Cardiac septum (tissue), 1 donor: ENCODE measurements around the gene IDE. TPM values are rescaled to one million over a fixed set of nuclear protein-coding genes. Genes with fewer than 3 reads are reported as not detected.
"Not testable (repeated sequence)": the region's sequence is repeated elsewhere in the genome, so short reads cannot be mapped to it uniquely, and the experiment has no call there.

Source experiments
- DNase-seq: peaks from one replicate; pipeline ENCODE4 v3.0.0-alpha.2; 2020; ENCODE audit warnings: low spot score
- intact Hi-C: fragments of 100-400 bp; cut with DNase I; formaldehyde crosslinking; loops from one replicate; pipeline ENCODE4 v1.14.0; 2022
- total RNA-seq: library from RNA; stranded (reverse); fragmentation: NEBNext Ultra II Directional; extraction: Animal tissue kit (Norgen Biotek cat#: 25700); gene quantifications from one replicate; pipeline ENCODE4 v1.2.1, GENCODE V29; 2021
- donor health status: DM: no; HTN: no; CAD: no.

IDE gene
- total RNA-seq, 1 donor from 2014 or later: 44.4 TPM

GRCh38 chr10:92571649-92572048 lies 2.2 kb downstream of the IDE start:
- no peak for DNase-seq
- intact Hi-C loops: no loop called here

- intact Hi-C loops, DNase-seq: not testable (repeated sequence)
Measured at GRCh38 chr10:92569663-92570062, 4.2 kb downstream of the IDE start.

DNA sequence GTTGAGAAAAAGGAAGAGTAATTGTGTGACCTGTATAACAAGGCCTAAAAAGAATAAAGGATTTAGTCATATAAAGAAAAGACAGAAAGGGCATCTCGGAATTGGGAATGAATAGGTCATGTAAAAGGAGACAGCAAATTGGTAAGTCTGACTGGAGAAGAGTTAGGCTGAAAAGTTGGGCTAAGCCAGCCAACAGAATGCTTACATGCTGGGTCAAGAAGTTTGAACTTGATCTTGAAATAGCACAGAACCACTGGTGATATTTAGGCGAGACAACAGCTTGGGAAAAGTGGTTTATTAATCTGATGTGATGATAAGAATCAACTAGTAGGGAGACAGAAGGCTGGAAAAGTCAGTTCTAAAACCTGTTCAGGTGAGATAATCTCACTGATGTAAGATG lies 4.8 kb downstream of the IDE start:
- intact Hi-C loops: no loop called here
- no peak for DNase-seq

DNA sequence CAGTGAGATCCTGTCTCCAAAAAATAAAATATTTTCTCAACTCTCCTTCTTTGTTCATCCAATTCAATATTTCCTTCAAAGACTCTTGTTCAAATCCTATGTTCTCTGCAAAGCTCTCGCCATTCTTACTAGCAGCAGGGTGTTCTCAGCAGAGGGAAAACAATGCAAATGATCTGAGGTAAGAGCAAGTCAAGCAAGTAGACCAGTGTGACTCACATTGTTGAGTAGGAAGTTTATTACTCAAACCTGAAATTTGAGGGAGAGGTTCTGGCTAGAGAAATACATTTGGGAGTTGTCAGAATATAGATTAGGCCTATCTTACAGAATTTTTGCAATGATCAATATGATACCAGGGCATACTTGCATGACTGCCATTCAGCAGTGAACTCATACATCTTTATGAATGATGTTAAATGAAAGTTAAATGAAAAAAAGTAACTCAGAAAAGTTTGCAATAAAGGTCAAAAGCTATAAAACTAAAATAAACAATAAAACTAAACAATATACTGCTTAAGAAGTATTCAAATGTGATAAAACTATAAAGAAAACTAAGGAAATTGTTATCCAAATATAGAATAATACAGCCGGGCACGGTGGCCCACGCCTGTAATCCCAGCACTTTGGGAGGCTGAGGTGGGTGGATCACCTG lies 5.8 kb downstream of the IDE start:
- no peak for DNase-seq
- intact Hi-C loops: no loop called here

GRCh38 chr10:92562424-92562823 lies 11.5 kb downstream of the IDE start:
- DNase-seq: no peak
- intact Hi-C loops: no loop called here

DNA sequence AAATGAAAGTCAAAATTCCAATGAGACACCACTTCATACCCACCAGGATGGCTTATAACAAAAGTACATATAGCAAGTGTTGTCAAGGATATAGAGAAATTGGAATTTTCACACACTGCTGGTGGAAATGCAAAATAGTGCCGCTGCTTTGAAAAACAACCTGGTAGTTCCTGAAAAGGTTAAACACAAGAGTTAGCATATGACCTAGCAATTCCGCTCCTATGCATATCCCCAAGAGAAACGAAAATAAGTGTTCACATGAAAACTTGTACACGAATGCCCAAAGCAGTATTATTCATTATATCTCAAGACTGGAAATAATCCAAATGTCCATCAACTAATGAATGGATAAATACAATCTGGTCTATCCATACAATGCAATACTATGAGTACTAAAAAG lies 14.8 kb downstream of the IDE start:
- intact Hi-C loops: no loop called here
- DNase-seq: no peak

GRCh38 chr10:92553959-92554358 lies 19.9 kb downstream of the IDE start:
- intact Hi-C loops: no loop called here

GRCh38 chr10:92552310-92552709 lies 21.6 kb downstream of the IDE start:
- no peak for DNase-seq
- intact Hi-C loops: no loop called here

More at GRCh38 chr10:92553959-92554358, 19.9 kb downstream of the IDE start:
- no peak for DNase-seq

GRCh38 chr10:92550924-92551323 lies 23.0 kb downstream of the IDE start:
- no peak for DNase-seq
- intact Hi-C loops: no loop called here

GRCh38 chr10:92547676-92548075 lies 26.2 kb downstream of the IDE start:
- DNase-seq: no peak
- intact Hi-C loops: no loop called here

DNA sequence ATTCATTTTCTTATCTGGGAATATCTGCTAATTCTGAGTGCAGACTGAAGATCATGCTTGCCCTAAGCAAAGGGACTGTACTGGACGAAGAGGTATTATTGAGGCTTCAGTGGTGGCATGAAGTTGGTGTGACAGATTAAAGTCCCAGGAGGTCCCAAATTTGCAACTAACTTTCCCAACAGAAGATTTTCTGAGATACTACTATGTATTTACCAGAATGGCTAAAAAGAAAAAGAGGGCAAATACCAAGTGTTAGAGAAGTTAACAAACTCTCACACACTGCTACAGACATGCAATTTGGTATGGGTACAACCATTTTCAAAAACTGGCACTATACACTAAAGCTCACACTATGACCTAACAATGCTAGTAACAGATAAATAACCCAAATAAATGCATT lies 28.3 kb downstream of the IDE start:
- DNase-seq: no peak
- intact Hi-C loops: no loop called here

DNA sequence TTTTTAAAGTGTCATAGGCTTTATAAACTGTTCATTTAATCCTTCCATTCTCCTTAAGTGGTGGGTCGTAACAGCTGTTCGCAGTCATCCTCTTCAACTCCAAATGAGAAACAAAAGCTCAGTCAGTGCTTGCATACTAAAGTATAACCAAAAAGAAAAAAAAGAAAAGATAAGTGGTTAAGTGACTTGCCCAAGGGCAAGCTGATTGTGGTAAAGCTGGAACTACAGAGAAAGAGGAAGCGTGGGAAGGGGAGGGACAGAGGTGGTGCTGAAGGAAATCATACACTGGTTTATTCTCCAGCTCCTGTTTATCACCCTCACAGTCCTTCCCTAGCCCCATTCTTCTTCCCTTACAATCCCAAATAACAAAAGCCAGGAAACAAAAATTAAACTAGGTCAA lies 29.6 kb downstream of the IDE start:
- intact Hi-C loops: no loop called here

GRCh38 chr10:92542458-92542857 lies 31.4 kb downstream of the IDE start:
- intact Hi-C loops: no loop called here

More for the DNA sequence above, 29.6 kb downstream of the IDE start:
- DNase-seq: no peak

GRCh38 chr10:92541583-92541982 lies 32.3 kb downstream of the IDE start:
- DNase-seq: no peak
- intact Hi-C loops: no loop called here

More at GRCh38 chr10:92542458-92542857, 31.4 kb downstream of the IDE start:
- no peak for DNase-seq

DNA sequence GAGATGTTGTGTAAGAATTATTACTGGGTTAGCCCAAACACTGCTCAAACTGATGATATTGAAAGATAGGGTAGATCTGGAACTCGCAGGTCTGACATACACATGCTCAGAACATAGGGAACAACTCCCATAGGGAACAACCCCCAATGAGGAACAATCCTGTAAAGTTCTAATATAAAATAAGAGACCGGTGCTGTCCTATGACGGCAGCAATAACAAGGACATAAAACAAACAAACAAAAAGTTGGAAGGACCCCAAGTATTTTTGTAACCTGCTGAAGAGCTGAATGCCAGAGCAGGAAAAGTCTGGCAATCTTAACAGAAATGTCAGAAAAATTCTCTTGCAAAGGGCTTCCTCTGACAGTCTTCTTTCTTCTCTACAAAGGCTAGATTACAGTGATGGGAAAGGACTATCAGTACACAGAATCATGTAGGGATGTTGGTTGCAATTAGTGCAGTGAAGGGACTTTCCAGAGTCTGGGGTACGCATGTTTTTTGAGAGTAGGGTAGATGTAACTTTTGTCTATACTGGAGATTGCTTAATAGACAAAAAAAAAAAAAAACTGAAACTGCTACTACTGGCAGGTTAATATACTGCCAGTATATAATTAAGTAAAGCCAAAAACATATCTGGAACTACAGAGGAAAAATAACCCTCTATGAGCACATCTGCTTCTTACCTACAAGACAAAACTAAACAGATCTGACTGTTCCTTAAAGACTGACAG lies 35.5 kb downstream of the IDE start:
- intact Hi-C loops: no loop called here
- DNase-seq: no peak

GRCh38 chr10:92530891-92531535 lies 42.9 kb downstream of the IDE start:
- intact Hi-C loops: no loop called here
- DNase-seq: no peak

DNA sequence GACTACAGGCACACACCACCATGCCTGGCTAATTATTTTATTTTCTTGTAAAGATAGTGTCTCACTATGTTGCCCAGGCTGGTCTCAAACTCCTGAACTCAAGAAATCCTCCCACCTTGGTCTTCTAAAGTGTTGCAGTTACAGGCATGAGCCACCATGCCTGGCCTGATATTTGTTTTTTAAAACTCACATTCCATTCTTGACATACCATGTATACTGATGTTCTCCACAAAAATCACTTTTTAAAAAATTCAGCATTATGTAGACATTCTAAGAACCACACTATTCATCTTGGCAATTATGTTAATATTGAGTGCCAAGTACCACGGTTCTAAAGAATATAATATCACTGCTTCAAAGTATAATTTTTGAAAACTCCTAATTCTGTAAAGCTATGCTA lies 43.5 kb downstream of the IDE start:
- intact Hi-C loops: no loop called here
- DNase-seq: no peak

DNA sequence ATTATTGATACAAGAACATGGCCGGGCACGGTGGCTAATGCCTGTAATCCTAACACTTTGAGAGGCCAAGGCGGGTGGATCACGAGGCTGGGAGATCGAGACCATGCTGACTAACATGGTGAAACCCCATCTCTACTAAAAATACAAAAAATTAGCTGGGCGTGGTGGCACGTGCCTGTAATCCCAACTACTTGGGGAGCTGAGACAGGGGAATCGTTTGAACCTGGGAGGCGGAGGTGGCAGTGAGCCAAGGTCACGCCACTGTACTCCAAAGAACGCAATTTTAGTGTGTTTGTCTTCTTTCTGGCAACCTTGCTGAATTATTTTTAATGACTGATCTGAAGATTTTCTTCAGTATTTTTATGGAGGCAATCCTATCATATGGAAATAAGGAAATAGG lies 46.2 kb downstream of the IDE start:
- intact Hi-C loops: no loop called here
- no peak for DNase-seq

- intact Hi-C loops: no loop called here
- no peak for DNase-seq
Measured at GRCh38 chr10:92523639-92524038, 50.3 kb downstream of the IDE start.

DNA sequence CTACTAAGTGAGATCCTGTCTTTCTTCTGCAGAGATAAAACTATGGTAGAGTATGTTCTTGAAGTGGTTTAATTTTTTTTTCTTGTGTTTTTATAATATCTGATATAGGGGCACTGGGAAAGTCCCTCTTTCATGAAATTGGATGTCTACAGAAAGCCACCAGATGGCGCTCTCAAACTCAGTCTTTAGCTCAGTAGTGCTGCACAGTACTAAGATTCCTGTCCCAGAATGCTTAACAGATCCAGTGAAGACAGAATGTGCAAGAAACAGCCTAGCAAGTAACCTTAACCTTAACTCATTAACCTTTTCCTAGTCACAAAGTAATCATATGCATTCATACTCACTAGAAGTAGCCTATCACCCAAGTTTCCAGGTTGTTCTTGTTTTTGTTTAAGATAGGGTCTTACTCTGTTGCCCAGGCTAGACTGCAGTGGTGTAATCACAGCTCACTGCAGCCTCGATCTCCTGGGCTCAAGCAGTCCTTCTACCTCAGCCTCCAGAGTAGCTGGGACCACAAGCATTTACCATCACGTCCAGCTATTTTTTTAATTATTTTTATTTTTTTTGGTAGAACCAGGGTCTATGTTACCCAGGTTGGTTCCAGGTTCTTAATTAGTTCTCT lies 56.7 kb downstream of the IDE start:
- intact Hi-C loops: loop anchor here (2.0 kb wide), 1 partner anchor 58 kb away; the partner anchor contains the start of gene IDE
- DNase-seq: no peak
